Neural progenitor cell (in vitro differentiated cells): ENCODE data around the gene NAIP.
"Not testable (repeated sequence)": the region's sequence is repeated elsewhere in the genome, so short reads cannot be mapped to it uniquely, and the experiment has no call there.

ENCODE experiments used
- CTCF ChIP-seq: fragments of 200-600 bp; sonication (generic); IDR thresholded peaks from 2 replicates; pipeline ENCODE4 v1.5.1; 2017; ENCODE audit warnings: antibody characterized with exemption, mild to moderate bottlenecking
- EZH2 ChIP-seq: fragments of 200-600 bp; sonication (generic); IDR thresholded peaks from 2 replicates; pipeline ENCODE4 v1.6.1; 2017; ENCODE audit warnings: antibody characterized with exemption, mild to moderate bottlenecking, moderate library complexity

- TF ChIP-seq CTCF, EZH2: not testable (repeated sequence)
These were observed 4.5 kb downstream of the NAIP start for GRCh38 chr5:71020643-71021042.
